ENCODE data around the gene C1orf105. TPM values are rescaled to one million over a fixed set of nuclear protein-coding genes. Genes with fewer than 3 reads are reported as not detected.
A peak's percentile ranks its signal among the peaks of the same experiment; 100 is the strongest.

The C1orf105 gene
- total RNA-seq, 1 donor from 2014 or later = not detected

DNA sequence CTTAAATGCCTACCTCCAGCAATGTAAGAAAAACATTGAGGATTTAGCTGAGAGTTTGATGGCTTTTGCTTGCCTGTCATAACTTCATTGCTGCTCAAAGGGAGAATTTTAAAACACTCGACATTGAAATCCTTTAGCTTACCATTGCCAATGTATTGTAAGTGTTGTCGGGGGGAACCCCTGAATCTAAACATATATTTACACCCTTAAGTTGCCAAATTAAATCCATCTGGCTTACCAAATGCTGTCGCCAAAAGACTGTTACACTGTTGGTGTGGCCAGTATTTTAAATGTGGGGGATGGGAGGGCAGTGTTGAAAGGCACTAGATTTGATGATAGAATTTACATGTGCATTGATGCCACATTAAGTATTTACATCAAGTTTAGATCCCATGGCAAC, 24.9 kb upstream of the C1orf105 start:
- Histone ChIP-seq H3K27ac (no peak overlapping the region), H3K36me3 (no peaks in the 10 kb centered on the region), H3K4me1 (peaks cover 7% of the 10 kb centered on the region), H3K9me3 (no peaks in the 10 kb centered on the region), H3K4me3 (no peak overlapping the region), H3K27me3 (no peaks in the 10 kb centered on the region)
- TF ChIP-seq, protein P1, sequence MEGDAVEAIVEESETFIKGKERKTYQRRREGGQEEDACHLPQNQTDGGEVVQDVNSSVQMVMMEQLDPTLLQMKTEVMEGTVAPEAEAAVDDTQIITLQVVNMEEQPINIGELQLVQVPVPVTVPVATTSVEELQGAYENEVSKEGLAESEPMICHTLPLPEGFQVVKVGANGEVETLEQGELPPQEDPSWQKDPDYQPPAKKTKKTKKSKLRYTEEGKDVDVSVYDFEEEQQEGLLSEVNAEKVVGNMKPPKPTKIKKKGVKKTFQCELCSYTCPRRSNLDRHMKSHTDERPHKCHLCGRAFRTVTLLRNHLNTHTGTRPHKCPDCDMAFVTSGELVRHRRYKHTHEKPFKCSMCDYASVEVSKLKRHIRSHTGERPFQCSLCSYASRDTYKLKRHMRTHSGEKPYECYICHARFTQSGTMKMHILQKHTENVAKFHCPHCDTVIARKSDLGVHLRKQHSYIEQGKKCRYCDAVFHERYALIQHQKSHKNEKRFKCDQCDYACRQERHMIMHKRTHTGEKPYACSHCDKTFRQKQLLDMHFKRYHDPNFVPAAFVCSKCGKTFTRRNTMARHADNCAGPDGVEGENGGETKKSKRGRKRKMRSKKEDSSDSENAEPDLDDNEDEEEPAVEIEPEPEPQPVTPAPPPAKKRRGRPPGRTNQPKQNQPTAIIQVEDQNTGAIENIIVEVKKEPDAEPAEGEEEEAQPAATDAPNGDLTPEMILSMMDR (IDR thresholded peaks at IDR 0.05) = no peak
- ATAC-seq (no peak), DNase-seq (no peak)
- intact Hi-C loops (cut with DNase I) = no loop called here

DNA sequence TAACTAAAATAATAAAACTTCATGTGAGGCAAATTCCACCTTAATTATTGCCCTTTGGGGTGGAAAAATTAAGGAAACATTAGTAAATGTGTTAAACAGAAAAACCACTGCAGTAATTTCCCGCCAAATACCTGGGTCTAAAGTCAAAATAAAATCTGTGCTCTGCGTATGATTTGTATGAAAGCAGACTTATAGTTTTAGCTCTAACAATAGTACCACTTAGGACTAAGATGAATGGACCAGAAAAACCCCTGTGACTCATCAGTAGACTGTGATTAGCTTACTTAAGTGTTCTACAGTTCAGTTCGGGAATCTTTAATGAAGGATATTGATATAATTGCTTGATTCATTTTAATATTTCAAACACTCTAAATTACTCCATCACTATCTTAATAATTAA, 23.3 kb upstream of the C1orf105 start:
- no peak for ATAC-seq
- Histone ChIP-seq H3K9me3 (no peaks in the 10 kb centered on the region), H3K27ac (no peak overlapping the region), H3K27me3 (no peaks in the 10 kb centered on the region), H3K4me1 (peaks cover 7% of the 10 kb centered on the region), H3K36me3 (no peaks in the 10 kb centered on the region), H3K4me3 (no peak overlapping the region)
- DNase-seq = no peak
- TF ChIP-seq, protein P1 (IDR thresholded peaks at IDR 0.05) = no peak
- intact Hi-C loops (cut with DNase I) = no loop called here

DNA sequence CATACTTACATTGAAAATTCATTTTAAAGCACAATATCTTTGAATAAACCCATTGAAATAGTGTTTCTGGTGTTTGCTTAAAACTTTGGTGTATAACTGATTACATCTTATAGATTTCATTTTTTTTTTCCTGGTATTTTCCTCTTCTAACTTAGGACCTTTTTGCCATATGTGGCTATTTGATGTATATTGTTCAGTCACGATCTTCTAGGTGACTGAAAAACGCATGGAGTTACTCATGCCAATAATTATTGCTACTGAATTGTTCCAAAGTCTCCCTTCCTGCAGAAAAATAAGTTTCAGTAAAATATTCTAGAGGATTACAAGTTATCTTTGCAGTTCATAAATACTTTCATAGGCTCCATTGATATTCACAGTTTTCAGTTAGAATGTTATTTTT, 22.9 kb upstream of the C1orf105 start:
- ATAC-seq (no peak), DNase-seq (no peak)
- Histone ChIP-seq H3K4me3 (no peak overlapping the region), H3K36me3 (no peaks in the 10 kb centered on the region), H3K4me1 (peaks cover 7% of the 10 kb centered on the region), H3K9me3 (no peaks in the 10 kb centered on the region), H3K27ac (no peak overlapping the region), H3K27me3 (no peaks in the 10 kb centered on the region)
- intact Hi-C loops (cut with DNase I) = no loop called here
- TF ChIP-seq, protein P1 (IDR thresholded peaks at IDR 0.05) = no peak

DNA sequence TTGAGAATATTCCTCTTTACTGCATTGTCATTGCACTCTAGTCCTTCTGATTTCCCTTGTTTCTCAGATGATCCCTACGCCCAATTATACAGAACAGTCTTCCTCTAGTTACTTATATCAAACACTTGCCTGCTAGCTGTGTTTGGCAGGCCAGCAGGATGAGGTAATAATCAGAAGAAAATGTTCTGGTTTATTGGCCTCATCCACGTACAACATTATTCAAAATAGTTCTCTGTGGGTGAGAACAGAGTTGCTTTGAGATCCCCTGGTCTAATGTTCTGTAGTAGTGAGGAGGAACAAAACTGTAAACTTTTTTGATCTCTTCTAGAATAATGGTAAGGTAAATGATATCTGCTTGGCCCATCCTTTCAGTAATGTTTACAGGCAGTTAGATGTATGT, 22.3 kb upstream of the C1orf105 start:
- no peak overlapping the region for H3K4me3 ChIP-seq
- H3K36me3 ChIP-seq = no peaks in the 10 kb centered on the region
- DNase-seq = no peak
- intact Hi-C loops (cut with DNase I) = no loop called here
- no peak for ATAC-seq
- TF ChIP-seq, protein P1 (IDR thresholded peaks at IDR 0.05) = no peak
- peaks cover 7% of the 10 kb centered on the region for H3K4me1 ChIP-seq
- H3K9me3 ChIP-seq = no peaks in the 10 kb centered on the region
- H3K27me3 ChIP-seq = no peaks in the 10 kb centered on the region
- no peak overlapping the region for H3K27ac ChIP-seq

DNA sequence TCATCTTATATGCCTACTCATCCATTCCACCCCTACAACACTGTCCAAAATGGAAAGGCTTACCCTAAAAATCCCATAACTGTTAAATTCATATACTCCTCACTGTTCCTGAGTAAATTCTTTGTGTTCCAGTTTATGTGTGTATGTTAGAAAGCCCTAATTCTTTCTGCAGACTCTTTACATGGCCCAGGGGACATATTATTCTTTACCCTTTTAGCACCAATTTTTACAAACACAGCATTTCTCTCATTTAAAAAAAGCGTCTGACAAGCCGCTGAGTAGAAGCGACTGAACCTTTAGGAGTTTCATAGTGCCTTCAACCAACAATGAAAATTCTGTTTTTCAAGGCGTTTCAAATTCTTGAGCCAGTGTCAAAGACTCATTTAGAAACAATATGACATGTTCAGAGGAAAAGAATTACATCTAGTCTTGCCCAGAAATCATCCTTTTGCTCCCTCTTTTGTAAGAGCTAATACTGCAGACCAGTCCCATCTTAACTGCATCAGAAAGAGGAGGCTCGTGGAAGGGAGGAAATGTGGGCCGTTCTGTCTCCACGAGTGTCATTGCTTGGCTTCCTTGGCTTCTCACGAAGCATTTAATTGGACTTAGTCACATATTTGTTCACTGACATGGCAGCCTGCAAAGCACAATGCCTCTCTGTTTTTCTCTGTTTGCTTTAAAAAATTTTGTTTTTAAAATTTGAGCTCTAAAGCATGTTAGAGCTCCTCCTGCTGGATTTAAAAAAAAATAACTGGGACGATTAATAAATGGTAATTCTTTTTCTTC, 21.3 kb upstream of the C1orf105 start:
- peak overlapping the region; percentile 8 for H3K4me3 ChIP-seq
- peak overlapping the region; percentile 52 for H3K27ac ChIP-seq
- no peaks in the 10 kb centered on the region for H3K36me3 ChIP-seq
- intact Hi-C loops (cut with DNase I) = no loop called here
- H3K4me1 ChIP-seq = peaks cover 7% of the 10 kb centered on the region
- DNase-seq (no peak), ATAC-seq (peak; percentile 63)
- H3K27me3 ChIP-seq = no peaks in the 10 kb centered on the region
- TF ChIP-seq, protein P1 (IDR thresholded peaks at IDR 0.05) = peak; percentile 62
- H3K9me3 ChIP-seq = no peaks in the 10 kb centered on the region
